GM12864 (cell line): Measurements from ENCODE around the gene FOXN3.

Source experiments
- DNase-seq: peaks from one replicate; pipeline ENCODE4 v3.0.0-alpha.2; 2011; ENCODE audit warnings: low read depth
- H3K4me3 ChIP-seq: 2 replicates; pipeline ENCODE4 v1.5.1; 2011; ENCODE audit warnings: mild to moderate bottlenecking, low read depth, low read length, control low read depth
- CTCF ChIP-seq: IDR thresholded peaks from 2 replicates; pipeline ENCODE4 v1.5.1; 2011; ENCODE audit warnings: low read depth, mild to moderate bottlenecking, moderate library complexity, low read length, control low read depth, inconsistent platforms; ENCODE audit errors: missing control alignments

FOXN3 gene

GRCh38 chr14:89364316-89364715 is 52.7 kb downstream of the FOXN3 start:
- H3K4me3 ChIP-seq, result peak overlapping the region; percentile 41; the same call in 1 of the 2 replicates
- TF ChIP-seq CTCF, result no peak
- DNase-seq, result no peak

GRCh38 chr14:89360277-89360676 is 56.8 kb downstream of the FOXN3 start:
- no peak for DNase-seq
- TF ChIP-seq CTCF, result no peak
- H3K4me3 ChIP-seq, result no peak overlapping the region

- TF ChIP-seq CTCF, result no peak
- no peak overlapping the region for H3K4me3 ChIP-seq
- no peak for DNase-seq
These were observed 57.4 kb downstream of the FOXN3 start for GRCh38 chr14:89359477-89360222.

GRCh38 chr14:89357655-89358297 is 59.3 kb downstream of the FOXN3 start:
- H3K4me3 ChIP-seq, result no peak overlapping the region
- DNase-seq, result no peak
- TF ChIP-seq CTCF, result no peak

- no peak overlapping the region for H3K4me3 ChIP-seq
- no peak for DNase-seq
- TF ChIP-seq CTCF, result no peak
These were observed 60.1 kb downstream of the FOXN3 start for GRCh38 chr14:89356927-89357326.

- no peak for TF ChIP-seq CTCF
- no peak overlapping the region for H3K4me3 ChIP-seq
These were observed 60.5 kb downstream of the FOXN3 start for GRCh38 chr14:89356496-89356895.

GRCh38 chr14:89353766-89354113 is 63.3 kb downstream of the FOXN3 start:
- TF ChIP-seq CTCF, result no peak
- no peak for DNase-seq
- H3K4me3 ChIP-seq, result no peak overlapping the region

More at GRCh38 chr14:89356496-89356895, 60.5 kb downstream of the FOXN3 start:
- no peak for DNase-seq
